Sigmoid colon (tissue), 7 donors: ENCODE data around the gene PSENEN. TPM values are rescaled to one million over a fixed set of nuclear protein-coding genes. Genes with fewer than 3 reads are reported as not detected.
A peak's percentile ranks its signal among the peaks of the same experiment; 100 is the strongest.

ENCODE experiments used
- DNase-seq: peaks from one replicate; pipeline ENCODE4 v3.0.0-alpha.2; 2019
- H3K27ac ChIP-seq, 4 donors: fragments of 200-600 bp; sonication (generic); one replicate each; pipeline ENCODE4 v1.5.1; 2016 to 2019; ENCODE audit warnings: mild to moderate bottlenecking in 1 of 4
- H3K27me3 ChIP-seq, 3 donors: fragments of 200-600 bp; sonication (generic); one replicate each; pipeline ENCODE4 v1.5.1; 2019; ENCODE audit warnings: mild to moderate bottlenecking in 1 of 3
- H3K36me3 ChIP-seq, 4 donors: fragments of 200-600 bp; sonication (generic); one replicate each; pipeline ENCODE4 v1.5.1; 2016 to 2019
- H3K4me1 ChIP-seq, 4 donors: fragments of 200-600 bp; sonication (generic); one replicate each; pipeline ENCODE4 v1.5.1; 2017 to 2019
- H3K4me3 ChIP-seq, 4 donors: fragments of 200-600 bp; sonication (generic); one replicate each; pipeline ENCODE4 v1.5.1; 2017 to 2019; ENCODE audit warnings: mild to moderate bottlenecking in 2 of 4, moderate library complexity in 1 of 4
- H3K9me3 ChIP-seq, 4 donors: fragments of 200-600 bp in 3 of 4; sonication (generic) in 3 of 4; one replicate each; pipeline versions ENCODE4 v1.5.1 to v1.6.1; 2013 to 2019
- CTCF ChIP-seq, 4 experiments: fragments of 450-650 bp in 3 of 4; fragments of 200-600 bp in 1 of 4; IDR thresholded peaks; one replicate each; pipeline ENCODE4 v1.5.1; 2016 to 2019; ENCODE audit warnings: antibody characterized with exemption in 4 of 4, mild to moderate bottlenecking in 3 of 4, moderate library complexity in 2 of 4
- EP300 ChIP-seq, 4 donors: sonication (generic); formaldehyde crosslinking; IDR thresholded peaks; one replicate each; pipeline ENCODE4 v1.6.1; 2017; ENCODE audit warnings: antibody characterized with exemption in 4 of 4
- POLR2A ChIP-seq, 2 donors: fragments of 450-650 bp; IDR thresholded peaks; one replicate each; pipeline ENCODE4 v1.6.1; 2016; ENCODE audit warnings: antibody characterized with exemption in 2 of 2, mild to moderate bottlenecking in 2 of 2, moderate library complexity in 2 of 2
- POLR2AphosphoS5 ChIP-seq, 4 donors: sonication (generic); formaldehyde crosslinking; IDR thresholded peaks; one replicate each; pipeline ENCODE4 v1.6.1; 2017; ENCODE audit warnings: antibody characterized with exemption in 4 of 4
- WGBS, 2 donors: extraction: QIAGEN DNeasy Blood & Tissue Kit; methylation state at CpG; one replicate each; pipeline ENCODE4 v1.1.7; 2013; 5-methylcytosine and 5-hydroxymethylcytosine counted together
- intact Hi-C: fragments of 100-400 bp; cut with DNase I; formaldehyde crosslinking; loops from one replicate; pipeline ENCODE4 v1.15.1; 2023
- polyA plus RNA-seq, 3 donors: library from polyadenylated mRNA; stranded (reverse); fragments of 200-250 nt; gene quantifications; one replicate each; pipeline ENCODE4 v1.2.3, GENCODE V29; 2013
- total RNA-seq, 4 donors: library from RNA; depleted of rRNA; stranded (reverse); fragments of >200 nt; gene quantifications; one replicate each; pipeline ENCODE4 v1.1.0, GENCODE V29; 2016
- donor health status: healthy with polysubstance abuse.
- donor health status: Bipolar disorder and iron deficiency.
- donor health status: healthy.

PSENEN gene
- total and polyA plus RNA-seq, 7 donors: 27.8 to 72.3 (median 44.9) TPM

GRCh38 chr19:35775298-35776101 is 30.0 kb downstream of the PSENEN start, which contains the start of gene ARHGAP33:
TSS of gene ARHGAP33 (plus strand) at chr19:35775564. CDS start at chr19:35775659, 95 bp downstream.
- TF ChIP-seq EP300 (IDR thresholded peaks at IDR 0.05): no peak
- TF ChIP-seq POLR2AphosphoS5 (IDR thresholded peaks at IDR 0.05): peak in 2 of 4 donors; percentile 33 to 43
- WGBS, 2 donors: 0 to 1% methylated on average over 82 of the region's 82 CpGs
- Histone ChIP-seq H3K27me3 (no peaks in the 10 kb centered on the region), H3K27ac (peak within 1 kb of the TSS in 3 of 4 donors; percentile 63 to 74 (median 69)), H3K4me1 (peaks cover 0 to 19% (median 14%) of the 10 kb centered on the region in 4 donors), H3K36me3 (peaks cover 4 to 21% (median 6%) of the 10 kb centered on the region in 4 donors), H3K9me3 (no peaks in the 10 kb centered on the region), H3K4me3 (peak within 1 kb of the TSS; percentile 76 to 97 (median 81))
- peak; percentile 99 for DNase-seq
- intact Hi-C loops: loop anchor here (5.0 kb wide), 2 partner anchors 122 to 157 kb away; no protein-coding TSS in a partner anchor

GRCh38 chr19:35776102-35776788 is 30.8 kb downstream of the PSENEN start:
- H3K4me3 ChIP-seq: peak overlapping the region; percentile 76 to 97 (median 81)
- no peak for DNase-seq
- H3K27ac ChIP-seq: peak overlapping the region in 3 of 4 donors; percentile 63 to 74 (median 69)
- no peak for TF ChIP-seq EP300 (IDR thresholded peaks at IDR 0.05)
- no peak for TF ChIP-seq POLR2A (IDR thresholded peaks at IDR 0.05)
- TF ChIP-seq POLR2AphosphoS5 (IDR thresholded peaks at IDR 0.05): no peak
- TF ChIP-seq CTCF (IDR thresholded peaks at IDR 0.05): no peak
- no peaks in the 10 kb centered on the region for H3K9me3 ChIP-seq
- peaks cover 11 to 29% (median 13%) of the 10 kb centered on the region in 4 donors for H3K36me3 ChIP-seq
- H3K27me3 ChIP-seq: no peaks in the 10 kb centered on the region
- peaks cover 0 to 19% (median 14%) of the 10 kb centered on the region in 4 donors for H3K4me1 ChIP-seq
- intact Hi-C loops: loop anchor here (5.0 kb wide), 2 partner anchors 121 to 156 kb away; no protein-coding TSS in a partner anchor
- WGBS, 2 donors: 65 to 66% methylated on average over 13 of the region's 13 CpGs

GRCh38 chr19:35777086-35777841 is 31.8 kb downstream of the PSENEN start:
- H3K4me1 ChIP-seq: peaks cover 0 to 19% (median 14%) of the 10 kb centered on the region in 4 donors
- no peak overlapping the region for H3K4me3 ChIP-seq
- H3K36me3 ChIP-seq: peaks cover 11 to 39% (median 16%) of the 10 kb centered on the region in 4 donors
- no peaks in the 10 kb centered on the region for H3K9me3 ChIP-seq
- DNase-seq: no peak
- TF ChIP-seq POLR2AphosphoS5 (IDR thresholded peaks at IDR 0.05) (no peak), EP300 (IDR thresholded peaks at IDR 0.05) (no peak), POLR2A (IDR thresholded peaks at IDR 0.05) (no peak), CTCF (IDR thresholded peaks at IDR 0.05) (no peak)
- 77 to 89% methylated on average over 19 of the region's 19 CpGs for WGBS, 2 donors
- H3K27me3 ChIP-seq: no peaks in the 10 kb centered on the region
- H3K27ac ChIP-seq: no peak overlapping the region
- intact Hi-C loops: loop anchor here (5.0 kb wide), 2 partner anchors 120 to 155 kb away; no protein-coding TSS in a partner anchor

- Histone ChIP-seq H3K27ac (no peak overlapping the region), H3K27me3 (no peaks in the 10 kb centered on the region), H3K4me3 (no peak overlapping the region), H3K9me3 (no peaks in the 10 kb centered on the region), H3K36me3 (peaks cover 11 to 43% (median 16%) of the 10 kb centered on the region in 4 donors), H3K4me1 (peaks cover 0 to 19% (median 14%) of the 10 kb centered on the region in 4 donors)
- 81 to 97% methylated on average over 7 of the region's 7 CpGs for WGBS, 2 donors
- no peak for DNase-seq
- intact Hi-C loops: loop anchor here (5.0 kb wide), 2 partner anchors 119 to 154 kb away; no protein-coding TSS in a partner anchor
- no peak for TF ChIP-seq CTCF (IDR thresholded peaks at IDR 0.05)
- no peak for TF ChIP-seq POLR2A (IDR thresholded peaks at IDR 0.05)
- TF ChIP-seq POLR2AphosphoS5 (IDR thresholded peaks at IDR 0.05): no peak
- TF ChIP-seq EP300 (IDR thresholded peaks at IDR 0.05): no peak
These were observed 32.5 kb downstream of the PSENEN start for GRCh38 chr19:35777961-35778360.
